ENCODE measurements around the gene EPB41.
"Not testable (repeated sequence)": the region's sequence is repeated elsewhere in the genome, so short reads cannot be mapped to it uniquely, and the experiment has no call there.

EPB41 gene

DNA sequence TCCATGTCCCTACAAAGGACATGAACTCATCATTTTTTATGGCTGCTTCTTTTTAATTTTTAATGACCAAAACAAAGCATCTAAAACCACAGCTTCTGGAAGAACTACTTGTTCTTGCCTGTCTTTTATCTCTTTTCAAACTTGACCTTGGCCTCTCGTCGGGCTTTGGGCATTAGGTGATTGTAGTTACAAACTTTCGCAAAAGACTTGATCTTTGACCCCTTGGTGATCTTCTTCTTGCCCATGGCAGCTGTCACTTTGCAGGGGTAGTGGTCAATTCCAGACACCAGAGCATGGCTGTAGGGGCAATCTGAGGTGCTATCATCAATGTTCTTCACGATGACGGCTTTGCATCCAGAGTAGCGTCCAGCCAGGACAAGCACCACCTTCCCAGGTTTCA is 67.8 kb downstream of the EPB41 start:
- no peak for DNase-seq (ENCODE audit: low read depth)

DNA sequence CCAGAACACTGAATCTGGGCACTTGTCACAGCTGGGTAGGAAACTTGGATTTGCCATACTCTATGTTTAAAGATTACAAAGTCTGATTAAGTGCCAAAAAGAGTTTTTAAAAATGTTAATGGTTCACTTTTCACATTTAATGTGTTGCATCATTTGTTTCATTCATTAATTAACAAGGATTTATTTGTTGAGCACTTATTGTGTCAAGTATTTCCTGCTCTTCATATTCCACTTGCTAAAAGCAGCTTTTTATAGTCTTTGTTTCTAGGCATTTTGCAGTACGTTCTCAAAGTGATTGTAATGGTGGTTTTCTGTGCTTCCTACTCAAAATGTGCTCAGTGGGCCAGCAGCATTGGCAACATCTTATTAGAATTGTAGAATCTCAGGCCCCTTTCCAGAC is 68.7 kb downstream of the EPB41 start:
- DNase-seq (ENCODE audit: low read depth), result no peak

DNA sequence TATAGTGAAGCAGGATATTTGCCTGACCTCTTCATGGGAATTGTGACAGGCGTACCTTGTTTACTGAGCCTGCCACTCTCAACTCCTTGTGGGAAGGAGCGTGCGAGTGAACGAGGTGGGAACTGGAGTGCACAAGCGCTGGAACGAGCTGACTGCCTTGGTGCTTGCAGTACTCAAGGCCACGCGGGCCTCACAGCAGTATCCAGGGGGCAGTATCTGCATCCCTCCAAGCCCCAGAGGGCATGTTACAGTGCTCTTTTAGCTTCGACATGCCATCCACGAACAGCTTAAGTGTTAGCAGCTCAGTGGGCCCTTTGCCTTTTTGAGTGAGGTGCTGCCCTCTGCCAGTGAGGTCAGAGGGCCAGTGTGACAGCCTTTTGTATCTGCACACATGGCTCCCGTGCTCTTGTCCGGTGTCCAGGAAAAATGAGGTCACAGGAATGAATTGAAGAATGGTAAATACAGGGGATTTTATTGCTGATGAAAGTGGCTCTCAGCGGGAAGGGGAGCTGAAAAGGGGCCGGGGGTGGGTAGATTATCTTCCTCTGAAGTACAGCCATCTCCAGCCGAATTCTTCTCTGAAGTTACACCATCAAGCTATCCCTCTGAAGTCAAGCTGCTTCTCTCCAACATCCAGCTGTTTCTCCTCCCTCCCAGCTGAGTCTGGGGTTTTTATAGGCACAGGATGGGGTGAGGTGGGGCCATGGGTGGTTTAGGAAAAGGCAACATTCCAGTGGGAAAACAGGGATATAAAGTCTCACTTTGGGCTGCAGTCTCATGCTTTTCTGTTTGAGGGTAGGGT is 69.3 kb downstream of the EPB41 start:
- DNase-seq (ENCODE audit: low read depth), result no peak

DNA sequence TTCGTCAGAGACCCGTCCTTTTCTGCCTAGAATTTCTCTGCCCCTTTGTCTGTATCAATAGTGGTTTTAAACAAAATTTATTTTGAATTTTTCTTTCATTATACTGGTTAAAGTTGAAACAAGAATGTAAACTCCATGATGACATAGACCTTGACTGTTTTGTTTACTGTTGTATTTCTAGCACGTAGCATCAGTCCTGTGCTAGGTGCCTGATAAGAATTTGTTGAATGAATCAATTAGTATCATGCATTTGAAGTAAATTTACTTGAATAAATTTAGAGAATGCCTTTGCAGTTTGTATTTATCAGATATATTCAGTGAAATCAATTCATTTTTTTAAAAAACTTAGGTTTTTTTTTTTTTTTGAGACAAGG is 69.9 kb downstream of the EPB41 start:
- DNase-seq (ENCODE audit: low read depth), result no peak

DNA sequence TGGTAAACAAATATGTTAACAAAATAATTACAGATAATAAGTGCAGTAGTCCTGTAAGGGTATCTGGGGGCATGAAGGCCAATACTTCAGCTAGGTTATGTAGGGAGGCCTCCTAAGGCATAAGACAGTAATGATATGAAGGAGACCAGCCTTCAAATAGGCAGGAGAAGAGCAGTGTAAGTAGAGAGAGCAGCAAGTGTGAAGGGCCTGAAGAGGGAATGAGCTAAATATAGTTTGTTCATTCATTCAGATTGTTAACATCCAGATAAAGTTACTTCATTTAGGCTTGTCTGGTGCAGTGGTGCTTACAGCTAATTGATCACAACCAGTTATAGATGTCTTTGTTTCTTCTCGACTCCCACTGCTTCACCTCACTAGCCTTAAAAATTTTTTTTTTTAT is 71.1 kb downstream of the EPB41 start:
- DNase-seq (ENCODE audit: low read depth), result no peak

DNA sequence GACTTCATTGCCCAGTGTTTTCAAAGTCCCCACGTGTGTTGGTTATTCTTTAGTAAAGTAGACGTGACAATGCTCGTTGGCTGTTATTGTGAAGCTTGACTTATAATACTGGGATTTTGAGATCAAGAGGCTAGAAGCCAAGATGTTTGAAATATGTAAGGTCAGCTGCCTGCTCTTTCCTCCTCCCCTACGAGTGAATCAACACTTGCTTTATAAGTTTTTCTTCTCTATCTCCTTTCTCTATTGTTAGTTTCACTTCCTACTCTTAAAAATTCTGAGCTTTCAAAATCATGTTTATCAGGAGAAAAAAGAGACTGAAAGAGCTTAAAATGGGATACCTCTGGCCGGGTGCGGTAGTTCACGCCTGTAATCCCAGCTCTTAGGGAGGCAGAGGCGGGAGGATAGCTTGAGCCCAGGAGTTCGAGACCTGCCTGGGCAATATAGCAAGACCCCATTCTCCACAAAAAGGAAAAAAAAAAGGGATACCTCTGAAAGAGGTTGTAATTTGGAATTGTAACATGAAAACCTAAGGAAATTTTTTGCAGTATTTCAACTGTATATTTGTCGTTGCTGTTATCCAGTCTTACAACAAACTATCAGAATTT is 72.0 kb downstream of the EPB41 start:
- no peak for DNase-seq (ENCODE audit: low read depth)

DNA sequence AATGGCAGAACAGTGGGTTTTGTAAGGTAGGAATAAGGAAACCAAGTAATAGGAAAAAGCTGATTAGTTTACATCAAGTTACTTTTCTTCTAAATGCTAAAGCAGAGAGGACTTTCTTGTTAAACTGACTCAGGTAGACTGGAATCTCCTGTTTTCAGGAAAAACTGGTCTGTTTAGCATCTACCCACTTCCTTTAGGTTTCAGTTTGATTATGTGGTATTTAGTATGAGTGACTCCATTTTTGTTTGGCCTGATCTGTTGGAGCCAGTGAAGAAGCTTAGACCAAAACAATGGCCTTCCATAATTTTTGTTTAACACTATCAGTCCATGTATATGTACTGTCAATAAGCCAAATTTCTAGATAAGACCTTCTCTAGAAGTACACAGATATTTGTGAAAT is 88.4 kb downstream of the EPB41 start:
- DNase-seq (ENCODE audit: low read depth), result no peak

DNA sequence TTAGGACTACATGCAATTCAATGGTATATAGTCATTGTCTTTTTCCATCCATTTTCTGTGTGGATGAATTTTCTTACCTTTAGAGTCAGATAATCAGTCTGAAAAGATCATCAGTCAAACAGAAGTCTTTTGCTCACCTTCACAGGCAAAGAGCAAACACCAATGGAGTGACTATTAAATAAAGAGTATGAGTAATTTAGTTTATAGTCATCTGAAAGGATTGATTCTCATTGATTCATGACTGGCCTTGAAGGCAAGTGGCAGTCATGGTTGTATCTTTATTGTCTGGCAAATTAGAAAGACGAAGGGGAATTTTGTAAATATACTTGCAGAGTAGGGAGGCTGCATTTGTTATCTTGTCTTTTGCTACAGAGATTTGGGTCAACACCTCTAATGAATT is 89.9 kb downstream of the EPB41 start:
- DNase-seq (ENCODE audit: low read depth), result no peak

DNA sequence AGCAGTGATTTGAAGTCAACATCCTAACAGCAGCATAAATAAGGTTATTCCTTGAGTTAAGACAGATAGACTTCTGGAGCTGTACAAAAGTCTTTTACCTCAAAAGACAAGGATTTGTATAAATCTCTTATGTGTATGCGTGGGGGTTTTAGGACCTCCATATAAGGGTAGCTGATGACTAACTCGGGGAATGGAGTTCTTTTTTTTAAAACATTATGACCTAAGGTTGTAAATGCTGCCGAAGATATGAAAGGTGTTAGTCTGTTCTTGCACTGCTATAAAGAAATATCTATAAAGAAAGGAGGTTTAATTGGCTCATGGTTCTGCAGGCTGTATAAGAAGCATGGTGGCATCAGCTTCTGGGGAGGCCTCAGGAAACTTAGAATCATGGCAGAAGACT is 90.4 kb downstream of the EPB41 start:
- no peak for DNase-seq (ENCODE audit: low read depth)

DNA sequence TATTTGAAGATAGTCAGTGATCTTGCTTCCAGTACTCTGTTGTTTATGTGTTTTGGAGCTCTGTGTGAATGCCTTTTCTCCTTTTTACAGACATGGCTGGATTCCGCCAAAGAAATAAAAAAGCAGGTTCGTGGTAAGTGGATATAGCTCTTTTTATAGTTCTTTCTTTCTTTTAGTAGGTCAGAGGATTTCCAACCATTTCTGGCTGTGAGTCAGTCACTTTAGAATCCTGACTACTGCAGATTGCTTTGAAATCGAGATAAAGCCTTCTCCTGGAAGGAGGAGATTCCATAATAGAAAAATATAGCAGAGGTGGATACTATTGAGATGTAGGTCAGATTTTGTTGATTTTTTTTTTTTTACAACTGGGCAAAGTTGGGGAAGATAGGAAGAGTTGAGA is 97.4 kb downstream of the EPB41 start:
- no peak for DNase-seq (ENCODE audit: low read depth)

DNA sequence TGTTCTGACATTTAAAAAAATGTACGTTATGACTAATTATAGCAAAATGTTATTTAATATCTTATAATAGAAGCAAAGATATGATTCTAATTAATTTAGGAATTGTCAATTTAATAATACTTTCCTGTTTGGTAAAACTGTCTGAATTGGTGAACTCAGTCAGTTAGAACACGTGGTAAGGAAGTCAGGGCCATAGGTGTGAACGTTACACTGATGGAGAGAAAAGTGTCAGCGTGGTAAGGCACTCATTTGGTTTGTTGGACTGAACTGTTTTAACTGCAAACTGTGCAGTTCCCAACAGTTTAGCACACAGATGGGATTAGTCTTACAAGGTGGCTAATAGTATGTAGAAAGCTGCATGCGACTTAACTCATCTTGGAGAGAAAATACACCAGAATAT is 102.9 kb downstream of the EPB41 start:
- no peak for DNase-seq (ENCODE audit: low read depth)

DNA sequence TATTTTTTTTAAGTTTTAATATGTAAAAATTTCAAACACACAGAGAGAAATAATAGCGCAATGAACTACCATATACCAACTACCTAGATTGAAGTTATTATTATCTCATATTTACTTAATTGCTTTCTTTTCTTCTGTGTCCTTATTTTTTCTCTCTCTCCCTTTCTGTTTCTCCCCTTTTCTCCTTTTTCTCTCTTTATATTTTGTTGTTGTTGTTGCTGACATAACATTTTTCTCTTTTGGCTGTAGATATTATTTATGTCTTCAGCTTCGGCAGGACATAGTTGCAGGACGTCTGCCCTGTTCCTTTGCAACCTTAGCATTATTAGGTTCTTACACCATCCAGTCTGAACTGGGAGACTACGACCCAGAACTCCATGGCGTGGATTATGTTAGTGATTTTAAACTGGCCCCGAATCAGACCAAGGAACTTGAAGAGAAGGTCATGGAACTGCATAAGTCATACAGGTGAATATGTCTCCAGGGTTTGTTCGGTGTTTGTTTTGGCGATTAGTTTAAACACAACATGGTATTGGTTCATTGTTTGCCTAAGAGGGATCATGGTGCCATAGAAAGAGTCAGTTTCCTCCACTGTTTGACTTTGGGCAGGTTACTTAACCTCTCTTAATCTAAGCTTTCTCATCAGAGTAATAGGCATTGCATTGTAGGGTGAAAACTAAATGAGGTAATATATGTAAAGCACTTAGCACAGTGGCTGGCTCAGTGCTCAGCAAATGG is 103.8 kb downstream of the EPB41 start:
- no peak for DNase-seq (ENCODE audit: low read depth)

DNA sequence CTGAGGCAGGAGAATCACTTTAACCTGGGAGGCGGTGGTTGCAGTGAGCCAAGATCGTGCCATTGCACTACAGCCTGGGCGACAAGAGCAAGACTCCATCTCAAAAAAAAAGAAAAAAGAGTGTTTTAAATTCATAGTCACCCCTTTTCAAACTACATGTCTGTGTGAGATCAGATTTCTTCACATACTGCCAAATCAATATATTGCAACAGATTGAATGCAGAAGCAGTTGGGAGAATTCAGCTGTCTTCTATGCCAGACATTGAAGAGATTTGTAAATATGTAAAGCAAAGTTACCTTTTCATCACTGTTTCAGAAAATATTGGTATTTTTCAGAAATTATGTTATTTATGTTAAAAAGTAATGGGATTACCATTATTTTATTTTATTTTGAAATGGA is 108.3 kb downstream of the EPB41 start:
- no peak for DNase-seq (ENCODE audit: low read depth)

DNA sequence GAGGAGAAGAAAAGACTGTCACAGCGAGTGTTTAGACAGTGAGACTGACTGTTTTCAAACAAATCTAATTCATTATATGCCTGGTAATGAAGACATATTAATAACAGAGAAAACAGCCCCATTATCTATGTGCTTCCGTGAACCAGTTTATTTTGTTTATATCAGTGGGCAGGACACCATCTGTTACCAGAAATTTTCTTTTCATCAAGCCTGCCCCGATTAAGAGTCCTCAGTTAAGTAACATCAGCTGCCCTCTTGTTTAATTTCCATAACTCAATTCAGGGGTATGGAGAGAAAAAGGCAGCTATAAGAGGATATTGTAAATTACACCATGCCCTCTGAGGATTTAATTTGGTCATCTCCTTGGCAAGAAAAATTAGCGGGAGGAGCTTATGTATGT is 115.3 kb downstream of the EPB41 start:
- DNase-seq (ENCODE audit: low read depth), result no peak

DNA sequence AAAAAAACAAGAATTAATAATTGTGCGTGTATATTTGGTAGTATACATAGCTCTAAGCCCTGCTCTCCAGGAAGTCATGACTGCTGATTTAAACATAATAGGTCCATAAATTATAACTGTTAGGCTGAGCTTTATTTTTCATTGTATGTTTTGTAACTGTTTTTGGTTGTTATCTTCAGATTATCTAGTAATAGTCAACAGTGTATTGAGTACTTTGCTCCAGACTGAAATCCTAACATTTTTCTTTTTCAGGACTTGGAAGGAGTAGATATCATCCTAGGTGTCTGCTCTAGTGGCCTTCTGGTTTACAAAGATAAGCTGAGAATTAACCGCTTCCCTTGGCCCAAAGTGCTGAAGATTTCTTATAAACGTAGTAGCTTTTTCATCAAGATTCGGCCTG is 118.5 kb downstream of the EPB41 start:
- DNase-seq (ENCODE audit: low read depth), result no peak

DNA sequence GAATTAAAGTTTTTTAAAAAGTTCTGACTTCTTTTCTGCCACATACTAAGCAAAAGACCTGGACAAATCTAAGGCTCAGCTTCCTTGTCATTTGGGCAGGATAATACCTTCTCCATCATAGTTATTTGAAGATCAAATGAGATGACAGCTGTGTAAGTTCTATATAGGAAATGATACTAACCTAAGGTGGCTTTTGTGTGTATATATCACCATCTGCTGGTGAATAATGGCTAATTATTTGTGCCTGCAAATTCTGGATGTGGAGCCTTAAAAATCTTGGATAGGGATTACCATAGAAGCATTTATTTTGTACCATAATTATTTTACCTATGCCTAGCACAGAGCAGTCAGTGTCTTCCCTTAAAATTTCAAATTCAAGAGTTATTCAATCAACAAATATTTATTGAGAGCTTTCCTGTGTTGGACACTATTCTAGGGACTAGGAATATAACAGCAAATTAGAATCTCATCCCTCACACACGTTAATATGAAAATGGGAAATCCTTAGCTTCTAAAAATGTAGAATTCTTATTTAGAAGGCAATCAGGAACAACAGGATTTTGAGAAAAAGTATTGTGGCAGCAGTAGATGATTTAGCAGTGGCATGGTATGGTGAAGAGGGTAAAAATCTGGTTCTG is 119.6 kb downstream of the EPB41 start:
- DNase-seq (ENCODE audit: low read depth), result no peak

DNA sequence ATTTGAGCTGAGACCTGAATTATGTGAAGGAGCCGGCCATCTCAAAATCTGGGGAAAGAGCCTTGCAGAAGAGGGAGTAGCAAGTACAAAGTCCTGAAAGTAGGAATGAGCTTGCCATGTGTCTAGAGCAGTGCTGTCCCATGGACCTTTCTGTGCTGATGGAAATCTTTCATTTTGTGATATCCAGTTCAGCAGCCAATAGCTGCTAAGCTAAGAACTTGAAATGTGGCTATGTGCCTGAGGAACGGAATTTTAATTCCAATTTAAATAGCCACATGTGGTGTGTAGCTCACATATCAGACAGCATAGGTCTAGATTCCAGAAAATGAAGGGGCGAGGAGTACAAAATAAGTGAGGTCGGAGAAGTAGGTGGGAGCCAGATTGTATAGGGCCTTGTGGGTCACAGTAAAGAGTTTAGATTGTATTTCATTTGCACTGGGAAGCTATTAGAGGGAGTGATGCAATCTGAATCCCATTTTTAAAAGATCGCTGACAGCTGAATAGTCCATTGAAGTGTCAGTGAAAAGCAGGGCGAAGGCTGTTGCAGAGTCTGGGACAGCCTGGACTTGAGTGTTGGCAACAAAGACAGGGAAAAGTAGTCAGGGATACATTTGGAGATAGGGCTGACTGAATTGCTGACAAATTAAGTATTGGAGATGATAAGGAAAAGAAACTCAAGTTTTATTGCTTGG is 129.1 kb downstream of the EPB41 start:
- no peak for DNase-seq (ENCODE audit: low read depth)

DNA sequence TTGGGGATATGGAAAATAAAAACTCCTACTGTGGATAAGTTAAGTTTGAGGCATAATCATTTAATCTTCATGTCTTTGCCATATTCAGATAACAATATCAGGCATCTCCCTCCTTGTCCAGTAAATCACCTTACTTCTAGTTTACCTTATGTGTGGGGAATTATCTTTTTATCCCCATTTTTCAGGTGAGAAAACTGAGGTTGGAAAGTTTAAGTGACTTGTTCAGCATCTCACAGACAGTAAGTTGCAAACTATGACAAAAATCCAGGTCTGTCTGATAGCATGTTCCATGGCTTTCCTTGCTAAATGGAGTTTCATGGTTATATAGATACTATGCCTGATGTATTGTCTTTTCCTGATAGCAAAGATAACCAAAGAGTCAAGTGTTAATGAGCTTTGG is 129.6 kb downstream of the EPB41 start:
- DNase-seq (ENCODE audit: low read depth), result no peak

DNA sequence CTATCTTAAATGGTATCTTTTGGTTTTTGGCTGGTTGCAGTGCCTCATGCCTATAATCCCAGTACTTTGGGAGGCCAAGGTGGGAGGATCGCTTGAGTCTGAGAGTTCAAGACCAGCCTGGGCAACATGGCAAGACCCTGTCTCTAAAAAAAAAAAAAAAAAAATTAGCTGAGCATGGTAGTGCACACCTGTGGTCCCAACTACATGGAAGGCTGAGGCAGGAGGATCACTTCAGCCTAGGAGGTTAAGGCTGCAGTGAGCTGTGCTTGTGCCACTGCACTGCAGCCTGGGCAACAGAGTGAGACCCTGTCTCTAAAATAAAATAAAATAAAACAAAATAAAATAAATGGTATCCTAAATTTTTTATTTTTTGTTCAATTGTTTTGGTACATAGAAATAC is 131.3 kb downstream of the EPB41 start:
- not testable (repeated sequence) for DNase-seq (ENCODE audit: low read depth)

DNA sequence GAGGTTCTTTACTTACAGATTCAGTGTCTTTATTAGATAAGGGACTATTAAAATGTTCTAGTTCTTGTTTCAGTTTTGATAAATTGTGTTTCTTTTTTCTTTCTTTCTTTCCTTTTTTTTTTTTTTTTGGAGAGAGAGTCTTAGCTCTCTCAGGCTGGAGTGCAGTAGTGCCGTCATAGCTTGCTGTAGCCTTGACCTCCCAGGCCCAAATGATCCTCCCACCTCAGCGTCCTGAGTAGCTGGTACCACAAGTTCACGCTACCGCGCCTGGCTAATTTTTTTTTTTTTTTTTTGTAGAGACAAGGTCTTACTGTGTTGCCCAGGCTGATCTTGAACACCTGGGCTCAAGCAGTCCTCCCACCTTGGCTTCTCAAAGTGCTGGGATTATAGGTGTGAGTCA is 132.8 kb downstream of the EPB41 start:
- DNase-seq (ENCODE audit: low read depth), result no peak

DNA sequence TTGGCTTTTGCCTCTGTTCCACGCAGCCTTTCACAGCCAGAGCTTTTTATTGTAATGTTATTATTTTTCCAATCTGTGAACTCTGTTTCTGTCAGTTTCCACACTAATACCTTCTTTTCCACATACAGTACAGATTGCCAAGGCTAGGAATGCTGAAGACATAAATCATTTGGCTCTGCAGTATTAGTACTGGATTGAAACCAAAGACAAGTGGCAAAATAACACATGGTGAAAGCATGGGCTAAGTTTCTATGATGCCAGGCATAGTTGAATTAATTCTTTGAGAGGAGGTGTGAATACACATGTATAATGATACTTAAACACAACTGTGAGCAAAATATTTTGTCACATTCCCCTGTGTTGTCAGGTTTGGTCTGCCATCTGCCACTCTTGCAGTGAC is 135.8 kb downstream of the EPB41 start:
- DNase-seq (ENCODE audit: low read depth), result no peak

DNA sequence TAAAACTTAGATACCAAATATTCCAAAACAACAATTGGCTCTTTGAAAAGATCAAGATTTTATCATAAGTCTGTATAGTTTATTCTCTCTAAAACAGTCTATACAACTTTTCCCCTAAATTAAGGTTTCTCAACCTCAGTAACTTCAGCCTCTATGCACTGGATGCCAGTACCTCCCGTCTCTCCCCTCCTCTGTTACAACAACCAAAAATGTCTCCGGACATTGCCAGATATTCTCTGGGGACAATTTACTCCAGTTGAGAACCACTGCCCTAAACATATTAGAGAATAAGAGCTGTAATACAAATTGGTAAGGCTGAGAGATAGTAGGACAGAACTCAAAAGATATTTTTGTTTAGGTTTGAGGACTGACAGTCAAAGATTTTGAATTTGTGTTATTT is 137.7 kb downstream of the EPB41 start:
- no peak for DNase-seq (ENCODE audit: low read depth)

Measured in stimulated activated CD4-positive, alpha-beta T cell treated with anti-CD3 and anti-CD28 coated beads, Interleukin-2, amount 100 ng/mL, for 4 hours (primary cell).